Measurements from ENCODE around the gene UNC5CL. TPM values are rescaled to one million over a fixed set of nuclear protein-coding genes. Genes with fewer than 3 reads are reported as not detected.

The UNC5CL gene
- total and polyA plus RNA-seq, 11 donors, result 0.21 to 1.1 (median 0.50) TPM

DNA sequence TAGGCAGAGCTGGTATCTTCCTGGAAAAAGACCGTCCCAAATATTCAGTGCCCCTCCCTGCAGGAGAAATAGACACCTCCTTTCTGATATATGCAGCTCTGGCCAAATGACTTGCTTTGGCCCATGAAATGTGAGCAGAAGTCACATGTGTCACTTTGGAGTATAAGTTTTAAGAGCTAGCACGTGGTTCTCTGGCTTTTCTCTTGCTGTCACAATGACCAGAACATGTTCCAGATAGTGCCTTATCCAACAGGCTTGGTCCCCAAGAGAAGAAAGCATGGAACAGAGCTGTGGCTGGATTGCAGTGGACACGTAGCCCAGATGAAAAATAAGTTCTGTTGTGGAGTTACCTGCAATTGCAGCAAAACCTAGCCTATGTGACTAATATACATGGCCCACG lies 40.4 kb downstream of the UNC5CL start:
- 49 to 63% (median 53%) methylated on average over 3 to 4 of the region's 4 CpGs for WGBS, 4 donors
- H3K4me3 ChIP-seq, result peak overlapping the region in 3 of 12 donors; percentile 29 to 38 (median 35)
- peak overlapping the region in 11 of 12 donors; percentile 56 to 82 (median 72) for H3K27ac ChIP-seq
- H3K9me3 ChIP-seq, result no peaks in the 10 kb centered on the region
- intact Hi-C loops (cut with DNase I), result loop anchor here in 1 of 10 donors (5.0 kb wide), 1 partner anchor 96 kb away; no protein-coding TSS in a partner anchor
- no peaks in the 10 kb centered on the region for H3K27me3 ChIP-seq
- peaks cover 0 to 32% (median 4%) of the 10 kb centered on the region in 12 donors for H3K4me1 ChIP-seq
- H3K36me3 ChIP-seq, result no peaks in the 10 kb centered on the region
- DNase-seq (peak in 1 of 5 donors; percentile 30), ATAC-seq (peak; percentile 68 to 80 (median 78))
- TF ChIP-seq POLR2A (IDR thresholded peaks at IDR 0.05) (no peak), CTCF (IDR thresholded peaks at IDR 0.05) (no peak)

DNA sequence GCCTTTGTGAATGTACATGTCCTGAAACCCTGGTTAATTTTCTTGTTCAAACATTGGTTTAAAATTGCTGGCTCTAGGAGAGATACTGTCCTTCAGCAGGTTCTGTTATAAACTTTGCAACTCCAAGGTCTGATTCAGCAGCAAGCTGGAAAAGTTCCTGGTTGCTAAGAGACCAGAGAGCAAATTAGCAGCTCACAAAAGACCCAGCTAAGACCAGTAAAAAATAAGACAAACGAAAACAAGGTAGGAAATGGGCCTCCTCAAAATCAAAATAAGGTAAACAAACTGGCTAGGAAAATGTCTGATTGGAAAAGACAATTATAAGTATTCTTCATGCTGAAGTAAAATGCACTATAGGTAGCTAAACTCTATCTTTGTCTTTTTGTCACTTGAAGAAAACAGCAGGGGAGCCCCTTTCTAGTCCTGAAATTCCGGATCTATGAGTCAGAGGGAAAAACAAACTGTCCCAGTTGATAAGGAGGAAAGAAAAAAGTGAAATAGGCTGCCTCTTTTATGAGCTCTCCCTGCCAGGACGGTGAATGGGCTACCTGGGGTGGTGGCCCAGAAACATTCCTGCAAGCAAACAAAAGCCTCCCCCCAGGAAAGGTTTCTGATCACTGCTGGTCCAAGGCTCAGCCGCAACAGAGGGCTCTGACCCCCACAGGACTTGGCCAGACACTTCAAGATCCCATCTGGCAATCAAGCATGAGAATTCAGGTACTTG lies 41.6 kb downstream of the UNC5CL start:
- Histone ChIP-seq H3K27me3 (no peaks in the 10 kb centered on the region), H3K4me3 (peak overlapping the region in 8 of 12 donors; percentile 17 to 40 (median 34)), H3K36me3 (no peaks in the 10 kb centered on the region), H3K27ac (peak overlapping the region; percentile 56 to 82 (median 73)), H3K4me1 (peaks cover 0 to 32% (median 4%) of the 10 kb centered on the region in 12 donors), H3K9me3 (no peaks in the 10 kb centered on the region)
- 31 to 33% (median 33%) methylated on average over 4 of the region's 4 CpGs for WGBS, 4 donors
- intact Hi-C loops (cut with DNase I), result loop anchor here in 2 of 10 donors (2.0 to 5.0 kb wide), 2 partner anchors 65 to 95 kb away; no protein-coding TSS in a partner anchor
- DNase-seq, result no peak
- no peak for TF ChIP-seq CTCF (IDR thresholded peaks at IDR 0.05)
- TF ChIP-seq POLR2A (IDR thresholded peaks at IDR 0.05), result no peak
- ATAC-seq, result peak in 3 of 4 donors; percentile 14 to 42 (median 23)

- H3K27me3 ChIP-seq, result no peaks in the 10 kb centered on the region
- no peaks in the 10 kb centered on the region for H3K9me3 ChIP-seq
- peaks cover 0 to 32% (median 4%) of the 10 kb centered on the region in 12 donors for H3K4me1 ChIP-seq
- ATAC-seq (peak; percentile 32 to 57 (median 52)), DNase-seq (no peak)
- TF ChIP-seq CTCF (IDR thresholded peaks at IDR 0.05) (no peak), POLR2A (IDR thresholded peaks at IDR 0.05) (no peak)
- intact Hi-C loops (cut with DNase I), result loop anchor here in 2 of 10 donors (2.0 to 5.0 kb wide), 2 partner anchors 64 to 94 kb away; no protein-coding TSS in a partner anchor
- 38 to 50% (median 47%) methylated on average over 6 of the region's 6 CpGs for WGBS, 4 donors
- H3K4me3 ChIP-seq, result peak overlapping the region in 8 of 12 donors; percentile 17 to 40 (median 34)
- H3K36me3 ChIP-seq, result no peaks in the 10 kb centered on the region
- H3K27ac ChIP-seq, result peak overlapping the region; percentile 56 to 82 (median 73)
Measured at GRCh38 chr6:40996591-40997233, 42.3 kb downstream of the UNC5CL start.

- no peaks in the 10 kb centered on the region for H3K27me3 ChIP-seq
- DNase-seq (no peak), ATAC-seq (no peak)
- WGBS, 4 donors, result 75 to 84% (median 78%) methylated on average over 3 of the region's 3 CpGs
- H3K27ac ChIP-seq, result no peak overlapping the region
- peaks cover 0 to 15% (median 0%) of the 10 kb centered on the region in 12 donors for H3K4me1 ChIP-seq
- intact Hi-C loops (cut with DNase I), result no loop called here
- TF ChIP-seq CTCF (IDR thresholded peaks at IDR 0.05) (no peak), POLR2A (IDR thresholded peaks at IDR 0.05) (no peak)
- H3K36me3 ChIP-seq, result no peaks in the 10 kb centered on the region
- no peaks in the 10 kb centered on the region for H3K9me3 ChIP-seq
- H3K4me3 ChIP-seq, result no peak overlapping the region
Measured at GRCh38 chr6:40992746-40993145, 46.3 kb downstream of the UNC5CL start.

Measured in heart left ventricle (tissue), 16 donors.